ENCODE measurements around the gene LARGE1.

DNA sequence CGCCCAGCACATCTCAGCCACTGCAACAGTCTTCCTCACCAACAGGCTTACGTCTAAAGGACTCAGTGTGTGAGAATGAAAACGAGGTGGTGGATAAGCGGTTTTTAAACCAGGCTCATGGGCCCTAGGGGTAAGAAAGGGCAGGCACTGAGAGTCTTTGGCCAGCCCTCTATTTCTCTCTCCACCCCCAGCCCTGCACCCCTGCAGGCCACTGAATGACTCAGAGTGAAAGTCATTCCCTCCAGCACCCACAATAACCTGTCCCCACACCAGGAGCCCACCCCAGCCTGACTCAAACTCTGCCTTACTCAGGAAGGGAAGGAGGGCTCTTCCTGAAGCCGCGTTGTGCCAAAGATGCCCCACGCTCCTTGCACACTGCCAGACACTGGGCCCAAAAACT is 72.0 kb downstream of the LARGE1 start:
- TF ChIP-seq, protein P1, sequence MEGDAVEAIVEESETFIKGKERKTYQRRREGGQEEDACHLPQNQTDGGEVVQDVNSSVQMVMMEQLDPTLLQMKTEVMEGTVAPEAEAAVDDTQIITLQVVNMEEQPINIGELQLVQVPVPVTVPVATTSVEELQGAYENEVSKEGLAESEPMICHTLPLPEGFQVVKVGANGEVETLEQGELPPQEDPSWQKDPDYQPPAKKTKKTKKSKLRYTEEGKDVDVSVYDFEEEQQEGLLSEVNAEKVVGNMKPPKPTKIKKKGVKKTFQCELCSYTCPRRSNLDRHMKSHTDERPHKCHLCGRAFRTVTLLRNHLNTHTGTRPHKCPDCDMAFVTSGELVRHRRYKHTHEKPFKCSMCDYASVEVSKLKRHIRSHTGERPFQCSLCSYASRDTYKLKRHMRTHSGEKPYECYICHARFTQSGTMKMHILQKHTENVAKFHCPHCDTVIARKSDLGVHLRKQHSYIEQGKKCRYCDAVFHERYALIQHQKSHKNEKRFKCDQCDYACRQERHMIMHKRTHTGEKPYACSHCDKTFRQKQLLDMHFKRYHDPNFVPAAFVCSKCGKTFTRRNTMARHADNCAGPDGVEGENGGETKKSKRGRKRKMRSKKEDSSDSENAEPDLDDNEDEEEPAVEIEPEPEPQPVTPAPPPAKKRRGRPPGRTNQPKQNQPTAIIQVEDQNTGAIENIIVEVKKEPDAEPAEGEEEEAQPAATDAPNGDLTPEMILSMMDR (IDR thresholded peaks at IDR 0.05; ENCODE audit: control extremely low read depth in 1 of 3, insufficient read depth in 1 of 3, low read depth in 1 of 3, low read length in 3 of 3) = no peak
- TF ChIP-seq TAF1 (IDR thresholded peaks at IDR 0.05; ENCODE audit: low read depth, low read length) = peak; percentile 42; the same call in 1 of the 2 replicates
- no peak for TF ChIP-seq RBBP5 (IDR thresholded peaks at IDR 0.05; ENCODE audit: borderline replicate concordance, low read depth, low read length)
- TF ChIP-seq EZH2 (IDR thresholded peaks at IDR 0.05; ENCODE audit: low read depth, low read length, severe bottlenecking) = no peak
- no peak for TF ChIP-seq SIN3A (conservative IDR thresholded peaks at IDR 0.05 in 1 of 2, IDR thresholded peaks at IDR 0.05 in 1 of 2; ENCODE audit: low read depth in 1 of 2, low read length in 2 of 2)
- no peak for TF ChIP-seq EP300 (IDR thresholded peaks at IDR 0.05; ENCODE audit: borderline replicate concordance in 1 of 2, low read depth in 2 of 2, low read length in 2 of 2)
- TF ChIP-seq POU5F1 (IDR thresholded peaks at IDR 0.05; ENCODE audit: low read depth, low read length) = no peak
